ENCODE results near the gene CAPN11.
"Not testable (repeated sequence)": the region's sequence is repeated elsewhere in the genome, so short reads cannot be mapped to it uniquely, and the experiment has no call there.

The CAPN11 gene

GRCh38 chr6:44177691-44178423 is 19.2 kb downstream of the CAPN11 start:
- Histone ChIP-seq H3K36me3 (ENCODE audit: insufficient read depth, insufficient read length, low read length) (no peaks in the 10 kb centered on the region), H3K9ac (ENCODE audit: insufficient read length, low read depth) (no peak overlapping the region), H3K27me3 (ENCODE audit: insufficient read depth, insufficient read length) (no peaks in the 10 kb centered on the region), H3K4me1 (ENCODE audit: insufficient read depth, insufficient read length) (peaks cover 4% of the 10 kb centered on the region), H3K9me3 (ENCODE audit: insufficient read depth, low read length) (no peaks in the 10 kb centered on the region), H3K4me3 (ENCODE audit: insufficient read length, low read depth) (no peak overlapping the region)
- TF ChIP-seq YY1 (IDR thresholded peaks at IDR 0.05; ENCODE audit: insufficient read depth, insufficient read length) (no peak), ZNF274 (IDR thresholded peaks at IDR 0.05; ENCODE audit: low read depth, low read length) (no peak), SUZ12 (IDR thresholded peaks at IDR 0.05; ENCODE audit: extremely low read depth, insufficient read depth, insufficient read length) (no peak)
- no peak for DNase-seq (ENCODE audit: low read depth, low spot score)

- Histone ChIP-seq H3K27me3 (ENCODE audit: insufficient read depth, insufficient read length) (no peaks in the 10 kb centered on the region), H3K9ac (ENCODE audit: insufficient read length, low read depth) (no peak overlapping the region), H3K9me3 (ENCODE audit: insufficient read depth, low read length) (no peaks in the 10 kb centered on the region), H3K36me3 (ENCODE audit: insufficient read depth, insufficient read length, low read length) (no peaks in the 10 kb centered on the region), H3K4me3 (ENCODE audit: insufficient read length, low read depth) (no peak overlapping the region), H3K4me1 (ENCODE audit: insufficient read depth, insufficient read length) (peaks cover 4% of the 10 kb centered on the region)
- no peak for TF ChIP-seq SUZ12 (IDR thresholded peaks at IDR 0.05; ENCODE audit: extremely low read depth, insufficient read depth, insufficient read length)
- TF ChIP-seq YY1 (IDR thresholded peaks at IDR 0.05; ENCODE audit: insufficient read depth, insufficient read length): no peak
- TF ChIP-seq ZNF274 (IDR thresholded peaks at IDR 0.05; ENCODE audit: low read depth, low read length): no peak
- no peak for DNase-seq (ENCODE audit: low read depth, low spot score)
Measured at GRCh38 chr6:44178424-44179071, 19.9 kb downstream of the CAPN11 start.

GRCh38 chr6:44179072-44179536 is 20.5 kb downstream of the CAPN11 start:
- Histone ChIP-seq H3K36me3 (ENCODE audit: insufficient read depth, insufficient read length, low read length) (no peaks in the 10 kb centered on the region), H3K9ac (ENCODE audit: insufficient read length, low read depth) (no peak overlapping the region), H3K27me3 (ENCODE audit: insufficient read depth, insufficient read length) (no peaks in the 10 kb centered on the region), H3K9me3 (ENCODE audit: insufficient read depth, low read length) (no peaks in the 10 kb centered on the region), H3K4me1 (ENCODE audit: insufficient read depth, insufficient read length) (peaks cover 4% of the 10 kb centered on the region), H3K4me3 (ENCODE audit: insufficient read length, low read depth) (no peak overlapping the region)
- no peak for TF ChIP-seq YY1 (IDR thresholded peaks at IDR 0.05; ENCODE audit: insufficient read depth, insufficient read length)
- TF ChIP-seq SUZ12 (IDR thresholded peaks at IDR 0.05; ENCODE audit: extremely low read depth, insufficient read depth, insufficient read length): no peak
- no peak for TF ChIP-seq ZNF274 (IDR thresholded peaks at IDR 0.05; ENCODE audit: low read depth, low read length)
- DNase-seq (ENCODE audit: low read depth, low spot score): no peak

GRCh38 chr6:44179648-44180047 is 21.0 kb downstream of the CAPN11 start:
- TF ChIP-seq ZNF274 (IDR thresholded peaks at IDR 0.05; ENCODE audit: low read depth, low read length) (no peak), SUZ12 (IDR thresholded peaks at IDR 0.05; ENCODE audit: extremely low read depth, insufficient read depth, insufficient read length) (no peak), YY1 (IDR thresholded peaks at IDR 0.05; ENCODE audit: insufficient read depth, insufficient read length) (no peak)
- no peak overlapping the region for H3K9ac ChIP-seq (ENCODE audit: insufficient read length, low read depth)
- H3K4me3 ChIP-seq (ENCODE audit: insufficient read length, low read depth): no peak overlapping the region
- DNase-seq (ENCODE audit: low read depth, low spot score): no peak
- peaks cover 4% of the 10 kb centered on the region for H3K4me1 ChIP-seq (ENCODE audit: insufficient read depth, insufficient read length)
- no peaks in the 10 kb centered on the region for H3K27me3 ChIP-seq (ENCODE audit: insufficient read depth, insufficient read length)
- no peaks in the 10 kb centered on the region for H3K9me3 ChIP-seq (ENCODE audit: insufficient read depth, low read length)
- H3K36me3 ChIP-seq (ENCODE audit: insufficient read depth, insufficient read length, low read length): no peaks in the 10 kb centered on the region

GRCh38 chr6:44180406-44180805 is 21.8 kb downstream of the CAPN11 start:
- no peaks in the 10 kb centered on the region for H3K27me3 ChIP-seq (ENCODE audit: insufficient read depth, insufficient read length)
- H3K9me3 ChIP-seq (ENCODE audit: insufficient read depth, low read length): no peaks in the 10 kb centered on the region
- TF ChIP-seq SUZ12 (IDR thresholded peaks at IDR 0.05; ENCODE audit: extremely low read depth, insufficient read depth, insufficient read length) (no peak), YY1 (IDR thresholded peaks at IDR 0.05; ENCODE audit: insufficient read depth, insufficient read length) (no peak), ZNF274 (IDR thresholded peaks at IDR 0.05; ENCODE audit: low read depth, low read length) (no peak)
- no peak for DNase-seq (ENCODE audit: low read depth, low spot score)
- peaks cover 4% of the 10 kb centered on the region for H3K4me1 ChIP-seq (ENCODE audit: insufficient read depth, insufficient read length)
- no peak overlapping the region for H3K9ac ChIP-seq (ENCODE audit: insufficient read length, low read depth)
- H3K4me3 ChIP-seq (ENCODE audit: insufficient read length, low read depth): no peak overlapping the region
- H3K36me3 ChIP-seq (ENCODE audit: insufficient read depth, insufficient read length, low read length): no peaks in the 10 kb centered on the region

GRCh38 chr6:44180886-44181285 is 22.3 kb downstream of the CAPN11 start:
- Histone ChIP-seq H3K36me3 (ENCODE audit: insufficient read depth, insufficient read length, low read length) (no peaks in the 10 kb centered on the region), H3K9me3 (ENCODE audit: insufficient read depth, low read length) (no peaks in the 10 kb centered on the region), H3K9ac (ENCODE audit: insufficient read length, low read depth) (no peak overlapping the region), H3K4me3 (ENCODE audit: insufficient read length, low read depth) (no peak overlapping the region), H3K4me1 (ENCODE audit: insufficient read depth, insufficient read length) (peaks cover 4% of the 10 kb centered on the region), H3K27me3 (ENCODE audit: insufficient read depth, insufficient read length) (no peaks in the 10 kb centered on the region)
- DNase-seq (ENCODE audit: low read depth, low spot score): no peak
- TF ChIP-seq ZNF274 (IDR thresholded peaks at IDR 0.05; ENCODE audit: low read depth, low read length) (no peak), SUZ12 (IDR thresholded peaks at IDR 0.05; ENCODE audit: extremely low read depth, insufficient read depth, insufficient read length) (no peak), YY1 (IDR thresholded peaks at IDR 0.05; ENCODE audit: insufficient read depth, insufficient read length) (no peak)

- H3K27me3 ChIP-seq (ENCODE audit: insufficient read depth, insufficient read length); H3K9me3 ChIP-seq (ENCODE audit: insufficient read depth, low read length); H3K4me1 ChIP-seq (ENCODE audit: insufficient read depth, insufficient read length); H3K36me3 ChIP-seq (ENCODE audit: insufficient read depth, insufficient read length, low read length); H3K9ac ChIP-seq (ENCODE audit: insufficient read length, low read depth); H3K4me3 ChIP-seq (ENCODE audit: insufficient read length, low read depth); DNase-seq (ENCODE audit: low read depth, low spot score): not testable (repeated sequence)
Measured at GRCh38 chr6:44181784-44182183, 23.2 kb downstream of the CAPN11 start.
